KOPT-K1 (cell line): Measurements from ENCODE around the gene CMPK1.
"Not testable (repeated sequence)": the region's sequence is repeated elsewhere in the genome, so short reads cannot be mapped to it uniquely, and the experiment has no call there.

Experiments
- H3K27ac ChIP-seq: fragments of 200-600 bp; sonication (generic); 2 replicates; pipeline ENCODE4 v1.5.1; 2016; ENCODE audit warnings: antibody characterized with exemption, mild to moderate bottlenecking, low read depth, low read length; ENCODE audit not compliant: poor library complexity, severe bottlenecking
- H3K36me3 ChIP-seq: fragments of 200-600 bp; sonication (generic); 2 replicates; pipeline ENCODE4 v1.5.1; 2017; ENCODE audit warnings: antibody characterized with exemption, mild to moderate bottlenecking, low read length, moderate library complexity; ENCODE audit not compliant: insufficient read depth
- H3K9me3 ChIP-seq: fragments of 200-600 bp; sonication (generic); 2 replicates; pipeline ENCODE4 v1.5.1; 2017; ENCODE audit warnings: antibody characterized with exemption, low read length, mild to moderate bottlenecking; ENCODE audit not compliant: insufficient read depth, poor library complexity, severe bottlenecking

CMPK1 gene

GRCh38 chr1:47331875-47332274, 1.7 kb upstream of the CMPK1 start:
- Histone ChIP-seq H3K9me3 (no peaks in the 10 kb centered on the region), H3K27ac (no peak overlapping the region), H3K36me3 (no peaks in the 10 kb centered on the region)

GRCh38 chr1:47332779-47333577, 612 bp upstream of the CMPK1 start:
- Histone ChIP-seq H3K27ac (peak overlapping the region; percentile 88), H3K9me3 (no peaks in the 10 kb centered on the region), H3K36me3 (no peaks in the 10 kb centered on the region)

GRCh38 chr1:47333922-47334764, 553 bp downstream of the CMPK1 start:
- Histone ChIP-seq H3K36me3 (peaks cover 3% of the 10 kb centered on the region; the same call in 1 of the 2 replicates), H3K9me3 (no peaks in the 10 kb centered on the region), H3K27ac (peak overlapping the region; percentile 88)

- H3K27ac ChIP-seq = peak overlapping the region; percentile 88
- no peaks in the 10 kb centered on the region for H3K9me3 ChIP-seq
- H3K36me3 ChIP-seq = peaks cover 5% of the 10 kb centered on the region; the same call in 1 of the 2 replicates
Observed at GRCh38 chr1:47334765-47335435, 1.3 kb downstream of the CMPK1 start.

DNA sequence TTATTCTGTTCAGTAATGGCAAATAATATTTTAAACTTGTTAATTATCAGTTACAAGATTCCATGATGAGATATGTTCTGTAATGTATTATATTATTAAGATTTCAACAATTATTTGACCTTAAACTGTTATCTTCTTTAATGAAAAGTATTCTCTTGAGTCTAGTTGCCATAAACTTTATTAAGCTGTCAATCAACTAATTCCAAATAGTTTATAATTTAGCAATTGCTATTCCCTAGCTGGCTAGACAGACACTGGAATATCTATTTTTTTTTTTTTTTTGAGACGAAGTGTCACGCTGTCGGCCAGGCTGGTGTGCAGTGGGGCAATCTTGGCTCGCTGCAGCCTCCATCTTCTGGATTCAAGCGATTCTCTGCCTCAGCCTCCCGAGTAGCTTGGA, 3.8 kb downstream of the CMPK1 start:
- H3K9me3 ChIP-seq = no peaks in the 10 kb centered on the region
- peaks cover 9% of the 10 kb centered on the region; the same call in 1 of the 2 replicates for H3K36me3 ChIP-seq
- H3K27ac ChIP-seq = no peak overlapping the region

DNA sequence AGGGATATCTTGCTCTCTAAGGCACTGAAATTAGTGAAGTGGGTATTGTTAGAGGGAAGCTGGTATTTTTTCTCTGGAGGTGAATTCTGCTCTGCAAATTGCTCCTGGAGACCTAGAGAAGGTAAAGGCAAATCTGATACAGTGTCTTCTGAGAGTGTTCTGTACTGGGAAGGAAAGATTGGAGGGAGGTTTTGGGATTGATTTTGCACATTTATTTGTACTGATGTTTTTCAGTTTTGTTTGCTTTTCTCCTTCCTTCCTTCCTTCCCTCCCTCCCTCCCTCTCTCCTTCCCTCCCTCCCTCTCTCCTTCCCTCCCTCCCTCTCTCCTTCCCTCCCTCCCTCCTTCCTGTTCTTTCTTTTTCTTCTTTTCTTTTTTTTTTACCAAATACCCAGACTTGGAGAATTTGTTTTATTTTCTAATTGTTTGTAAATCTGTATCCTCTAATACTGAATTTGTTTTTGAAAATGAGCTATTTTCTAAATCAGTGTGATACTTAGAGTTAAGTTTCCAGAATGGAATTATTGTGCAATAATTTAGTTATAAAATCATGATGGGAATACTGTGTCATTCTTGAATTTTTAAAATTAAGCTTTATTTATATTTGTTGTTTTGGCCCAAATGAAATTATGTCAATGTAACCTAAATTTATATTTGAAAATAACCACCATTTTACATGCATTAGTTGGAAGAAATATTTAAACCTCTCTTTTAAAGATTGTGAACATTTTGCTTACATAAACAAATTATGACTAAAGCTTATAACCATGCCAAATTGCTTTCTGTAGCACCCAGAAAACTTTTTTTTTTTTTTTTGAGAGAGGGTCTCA, 4.9 kb downstream of the CMPK1 start:
- H3K27ac ChIP-seq = no peak overlapping the region
- H3K9me3 ChIP-seq = no peaks in the 10 kb centered on the region
- H3K36me3 ChIP-seq = peaks cover 10% of the 10 kb centered on the region

DNA sequence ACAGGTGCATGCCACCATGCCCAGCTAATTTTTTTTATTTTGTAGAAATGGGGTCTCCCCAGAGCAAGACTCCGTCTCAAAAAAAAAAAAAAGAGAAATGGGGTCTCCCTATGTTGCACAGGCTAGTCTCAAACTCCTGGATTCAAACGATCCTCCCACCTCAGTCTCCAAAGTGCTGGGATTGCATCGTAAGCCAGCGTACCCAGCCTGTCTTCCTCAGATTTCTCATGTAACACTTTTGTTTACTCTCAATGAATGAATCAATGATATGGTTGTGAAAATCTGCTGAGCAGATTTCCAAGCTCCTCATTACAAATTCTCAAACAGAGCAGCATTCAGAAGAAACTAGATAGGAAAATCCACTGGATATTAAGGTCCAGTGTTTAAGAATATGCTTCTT, 6.6 kb downstream of the CMPK1 start:
- H3K27ac ChIP-seq = no peak overlapping the region

DNA sequence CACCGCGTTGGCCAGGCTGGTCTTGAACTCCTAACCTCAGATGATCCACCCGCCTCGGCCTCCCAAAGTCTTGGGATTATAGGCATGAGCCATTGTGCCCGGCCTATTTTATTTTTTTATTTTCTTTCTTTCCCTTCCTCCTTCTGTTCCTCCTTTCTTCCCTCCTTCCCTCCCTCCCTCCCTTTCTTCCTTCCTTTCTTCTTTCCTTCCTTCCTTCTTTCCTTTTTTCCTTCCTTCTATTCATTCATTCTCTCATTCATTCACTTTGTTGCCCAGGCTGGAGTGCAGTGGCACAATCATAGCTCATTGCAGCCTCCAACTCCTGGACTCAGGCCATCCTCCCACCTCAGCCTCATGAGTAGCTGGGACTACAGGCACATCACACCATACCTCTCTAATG, 13.4 kb downstream of the CMPK1 start:
- H3K9me3 ChIP-seq, H3K27ac ChIP-seq: not testable (repeated sequence)
- H3K36me3 ChIP-seq = peaks cover 28% of the 10 kb centered on the region

More for the DNA sequence above, 6.6 kb downstream of the CMPK1 start:
- Histone ChIP-seq H3K36me3 (peaks cover 17% of the 10 kb centered on the region), H3K9me3 (no peaks in the 10 kb centered on the region)

- peaks cover 28% of the 10 kb centered on the region for H3K36me3 ChIP-seq
- no peak overlapping the region for H3K27ac ChIP-seq
- H3K9me3 ChIP-seq = no peaks in the 10 kb centered on the region
Observed at GRCh38 chr1:47347735-47348134, 14.1 kb downstream of the CMPK1 start.

DNA sequence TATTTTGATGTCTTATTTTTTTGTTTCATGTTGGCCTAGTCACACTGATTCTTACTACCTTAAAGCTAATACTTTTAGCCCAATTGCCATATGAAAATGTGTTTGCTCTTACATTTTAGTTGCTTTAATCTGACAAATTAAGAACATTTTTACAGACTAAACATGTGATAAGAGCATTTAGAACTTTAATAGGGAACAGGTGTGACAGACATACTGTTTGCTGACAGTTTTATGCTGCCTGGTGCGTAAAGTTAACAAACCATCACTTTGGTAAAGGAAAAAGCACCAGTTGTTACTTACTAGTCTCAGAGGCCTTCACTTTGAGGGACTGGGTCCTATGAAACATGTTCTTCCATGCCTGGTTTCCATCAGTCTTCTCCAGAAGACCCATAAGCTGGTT, 14.7 kb downstream of the CMPK1 start:
- H3K27ac ChIP-seq = no peak overlapping the region
- no peaks in the 10 kb centered on the region for H3K9me3 ChIP-seq
- peaks cover 28% of the 10 kb centered on the region for H3K36me3 ChIP-seq

- Histone ChIP-seq H3K36me3 (peaks cover 19% of the 10 kb centered on the region), H3K27ac (no peak overlapping the region), H3K9me3 (no peaks in the 10 kb centered on the region)
Observed at GRCh38 chr1:47351305-47351704, 17.7 kb downstream of the CMPK1 start.

- Histone ChIP-seq H3K9me3 (no peaks in the 10 kb centered on the region), H3K36me3 (peaks cover 10% of the 10 kb centered on the region; the same call in 1 of the 2 replicates), H3K27ac (no peak overlapping the region)
Observed at GRCh38 chr1:47361380-47361779, 27.8 kb downstream of the CMPK1 start.

DNA sequence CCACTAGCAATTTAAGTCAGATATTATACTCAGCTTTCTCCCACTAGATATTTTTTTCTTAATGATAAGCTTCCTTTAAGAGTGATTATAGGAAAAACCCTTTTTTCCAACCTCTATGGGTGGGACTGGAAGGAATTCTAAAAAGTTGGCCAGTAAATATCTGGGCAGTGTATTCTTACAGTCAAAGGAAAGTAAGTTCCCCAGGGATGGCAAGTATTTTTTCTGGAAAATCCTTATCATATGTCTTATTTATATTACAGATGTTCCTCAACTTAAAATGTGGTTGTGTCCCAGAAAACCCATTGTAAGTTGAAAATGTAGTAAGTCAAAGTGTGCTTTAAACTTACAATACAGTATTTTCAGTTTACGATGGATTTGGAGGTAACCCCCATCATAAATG, 29.2 kb downstream of the CMPK1 start:
- Histone ChIP-seq H3K36me3 (peaks cover 4% of the 10 kb centered on the region; the same call in 1 of the 2 replicates), H3K27ac (no peak overlapping the region), H3K9me3 (no peaks in the 10 kb centered on the region)

DNA sequence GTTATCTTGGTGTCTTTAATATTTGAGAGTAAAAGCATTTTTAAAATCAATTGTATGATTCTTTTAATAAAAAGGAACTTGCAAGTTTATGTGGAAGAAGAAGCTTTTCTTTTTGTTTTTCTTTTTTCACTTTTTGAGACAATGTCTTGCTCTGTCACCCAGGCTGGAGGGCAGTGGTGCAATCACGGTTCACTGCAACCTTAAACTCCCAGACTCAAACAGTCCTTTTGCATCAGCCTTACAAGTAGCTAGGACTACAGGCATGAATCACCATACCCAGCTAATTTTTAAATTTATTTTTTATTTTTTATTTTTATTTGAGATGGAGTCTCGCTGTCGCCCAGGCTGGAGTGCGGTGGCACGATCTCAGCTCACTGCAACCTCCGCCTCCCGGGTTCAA, 34.1 kb downstream of the CMPK1 start:
- Histone ChIP-seq H3K27ac (no peak overlapping the region), H3K9me3 (no peaks in the 10 kb centered on the region), H3K36me3 (peaks cover 41% of the 10 kb centered on the region)
